Tibial nerve (tissue), 4 donors: ENCODE data around the gene ZSWIM8. TPM values are rescaled to one million over a fixed set of nuclear protein-coding genes. Genes with fewer than 3 reads are reported as not detected.

ENCODE experiments used
- DNase-seq, 2 donors: peaks; one replicate each; pipeline ENCODE4 v3.0.0-alpha.2; 2019; ENCODE audit warnings: low spot score in 2 of 2
- H3K27ac ChIP-seq, 4 donors: fragments of 200-600 bp; sonication (generic) in 3 of 4; one replicate each; pipeline ENCODE4 v1.5.1; 2017 to 2019; ENCODE audit warnings: mild to moderate bottlenecking in 1 of 4
- H3K27me3 ChIP-seq, 2 donors: fragments of 200-600 bp; sonication (generic) in 1 of 2; one replicate each; pipeline versions ENCODE4 v1.5.1 to v1.6.0; 2017 to 2019
- H3K36me3 ChIP-seq, 3 donors: fragments of 200-600 bp; sonication (generic); one replicate each; pipeline ENCODE4 v1.5.1; 2018 to 2019
- H3K4me1 ChIP-seq, 4 donors: fragments of 200-600 bp; sonication (generic) in 3 of 4; one replicate each; pipeline ENCODE4 v1.5.1; 2017 to 2019
- H3K4me3 ChIP-seq, 4 donors: fragments of 200-600 bp; sonication (generic) in 3 of 4; one replicate each; pipeline ENCODE4 v1.5.1; 2017 to 2019; ENCODE audit warnings: mild to moderate bottlenecking in 1 of 4, moderate library complexity in 1 of 4
- H3K9me3 ChIP-seq, 4 donors: fragments of 200-600 bp; sonication (generic) in 3 of 4; one replicate each; pipeline ENCODE4 v1.5.1; 2017 to 2019
- CTCF ChIP-seq, 5 experiments: fragments of 200-600 bp in 3 of 5; fragments of 450-650 bp in 2 of 5; sonication (generic) in 3 of 5; IDR thresholded peaks; one replicate each; pipeline ENCODE4 v1.5.1; 2016 to 2019; ENCODE audit warnings: antibody characterized with exemption in 5 of 5, mild to moderate bottlenecking in 3 of 5, moderate library complexity in 2 of 5
- EP300 ChIP-seq, 2 donors: sonication (generic); formaldehyde crosslinking; IDR thresholded peaks; one replicate each; pipeline ENCODE4 v1.6.1; 2017; ENCODE audit warnings: antibody characterized with exemption in 2 of 2, mild to moderate bottlenecking in 1 of 2
- POLR2A ChIP-seq, 2 donors: fragments of 450-650 bp; IDR thresholded peaks; one replicate each; pipeline ENCODE4 v1.6.1; 2017; ENCODE audit warnings: antibody characterized with exemption in 2 of 2, mild to moderate bottlenecking in 2 of 2, moderate library complexity in 2 of 2
- WGBS, 2 donors: methylation state at CpG; one replicate each; pipeline ENCODE4 v1.1.5; 2018; 5-methylcytosine and 5-hydroxymethylcytosine counted together
- small RNA-seq: library from RNA; depleted of rRNA; stranded (forward); fragments of <200 nt; gene quantifications from one replicate; pipeline ENCODE3, GENCODE V24; 2016
- total RNA-seq, 4 donors: library from RNA; depleted of rRNA; stranded (reverse); fragments of >200 nt; gene quantifications; one replicate each; pipeline ENCODE4 v1.1.0, GENCODE V29; 2016

The ZSWIM8 gene
- total RNA-seq, 4 donors from 2014 or later, result 104 to 138 (median 121) TPM

- no peak overlapping the region for H3K4me3 ChIP-seq
- DNase-seq, result no peak
- WGBS, 2 donors, result 68 to 69% methylated on average over 5 to 6 of the region's 8 CpGs
- peaks cover 2 to 52% (median 13%) of the 10 kb centered on the region in 3 donors for H3K36me3 ChIP-seq
- TF ChIP-seq POLR2A (IDR thresholded peaks at IDR 0.05) (no peak), CTCF (IDR thresholded peaks at IDR 0.05) (no peak), EP300 (IDR thresholded peaks at IDR 0.05) (no peak)
- peak overlapping the region; percentile 28 to 72 (median 47) for H3K27ac ChIP-seq
- no peaks in the 10 kb centered on the region for H3K27me3 ChIP-seq
- H3K4me1 ChIP-seq, result peaks cover 0 to 21% (median 0%) of the 10 kb centered on the region in 4 donors
- H3K9me3 ChIP-seq, result no peaks in the 10 kb centered on the region
Observed at GRCh38 chr10:73850211-73850610, 64.8 kb downstream of the ZSWIM8 start.

GRCh38 chr10:73850863-73851461 is 65.6 kb downstream of the ZSWIM8 start:
- peaks cover 0 to 28% (median 0%) of the 10 kb centered on the region in 4 donors for H3K4me1 ChIP-seq
- no peaks in the 10 kb centered on the region for H3K9me3 ChIP-seq
- peak overlapping the region in 3 of 4 donors; percentile 34 to 72 (median 60) for H3K27ac ChIP-seq
- peak in 1 of 2 donors; percentile 20 for DNase-seq
- no peaks in the 10 kb centered on the region for H3K27me3 ChIP-seq
- TF ChIP-seq CTCF (IDR thresholded peaks at IDR 0.05) (no peak), POLR2A (IDR thresholded peaks at IDR 0.05) (no peak), EP300 (IDR thresholded peaks at IDR 0.05) (no peak)
- no peak overlapping the region for H3K4me3 ChIP-seq
- 63 to 66% methylated on average over 15 of the region's 15 CpGs for WGBS, 2 donors
- peaks cover 2 to 49% (median 13%) of the 10 kb centered on the region in 3 donors for H3K36me3 ChIP-seq

Small RNAs within 50 kb of the gene (small RNA-seq; reads per million reads assigned to genes)
- gene AC022400.4, result not detected
- not detected for gene AC022400.9
- not detected for gene ZSWIM8-AS1

Other genes with a start within 250 kb of the ZSWIM8 start
- 100 to 1,000 TPM in 3 of 4 donors, 10 to 100 TPM in 1; 96.6 to 172 (median 125) TPM for gene USP54, start 194.3 kb upstream of the ZSWIM8 start, total RNA-seq
- gene MYOZ1, start 144.1 kb upstream of the ZSWIM8 start, total RNA-seq, result 1 to 10 TPM in 2 of 4 donors, under 1 TPM in 2; 0.42 to 3.9 (median 1.4) TPM
- gene SYNPO2L, start 129.6 kb upstream of the ZSWIM8 start, total RNA-seq, result not detected
- gene AGAP5, start 87.5 kb upstream of the ZSWIM8 start, total RNA-seq, result 10 to 100 TPM in 1 of 4 donors, 1 to 10 TPM in 3; 7.8 to 13.8 (median 8.8) TPM
- gene SEC24C, start 41.2 kb upstream of the ZSWIM8 start, total RNA-seq, result 10 to 100 TPM; 42.0 to 61.2 (median 43.3) TPM
- gene CHCHD1, start 3.6 kb upstream of the ZSWIM8 start, total RNA-seq, result 10 to 100 TPM in 3 of 4 donors, 1 to 10 TPM in 1; 8.2 to 33.0 (median 16.2) TPM
- 10 to 100 TPM; 44.8 to 99.3 (median 61.7) TPM for gene NDST2, start 26.0 kb downstream of the ZSWIM8 start, total RNA-seq
- gene CAMK2G, start 88.9 kb downstream of the ZSWIM8 start, total RNA-seq, result 10 to 100 TPM; 26.4 to 43.5 (median 35.1) TPM
- 1 to 10 TPM; 2.5 to 7.8 (median 3.5) TPM for gene PLAU, start 125.5 kb downstream of the ZSWIM8 start, total RNA-seq
- gene VCL, start 212.5 kb downstream of the ZSWIM8 start, total RNA-seq, result 100 to 1,000 TPM in 2 of 4 donors, 10 to 100 TPM in 2; 99.2 to 120 (median 106) TPM